ENCODE measurements around the gene ZBTB7C. TPM values are rescaled to one million over a fixed set of nuclear protein-coding genes. Genes with fewer than 3 reads are reported as not detected.
A peak's percentile ranks its signal among the peaks of the same experiment; 100 is the strongest.

The ZBTB7C gene
- total and polyA plus RNA-seq, 3 experiments from 2014 or later = 0.13 TPM; not detected in 2

DNA sequence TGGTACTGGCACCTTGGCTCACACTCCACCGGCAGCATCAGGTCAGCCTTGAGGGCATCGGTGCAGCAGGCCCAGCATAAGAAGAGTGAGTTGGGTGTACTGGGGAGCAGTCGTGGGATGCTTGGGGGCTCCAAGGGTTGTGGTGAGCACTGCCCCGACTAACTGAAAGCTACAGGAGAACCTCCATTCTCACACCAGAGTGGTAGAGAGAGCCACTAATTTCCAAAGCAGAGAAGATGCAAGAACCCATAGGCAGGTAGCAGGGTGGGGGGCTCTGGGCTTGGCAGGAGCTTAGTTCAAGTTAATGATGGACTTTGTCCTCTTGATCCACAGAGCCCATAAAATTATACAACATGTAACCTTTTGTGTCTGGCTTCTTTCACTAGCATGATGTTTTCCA, 330.7 kb downstream of the ZBTB7C start:
- H3K27me3 Mint-ChIP-seq = peaks cover 3 to 13% of the 10 kb centered on the region in 2 donors
- H3K4me3 Mint-ChIP-seq = no peak overlapping the region
- CTCF ChIA-PET = no interaction called here
- no peak overlapping the region for H3K27ac Mint-ChIP-seq
- H3K36me3 ChIP-seq (ENCODE audit: insufficient read depth, low read length) = no peaks in the 10 kb centered on the region
- no peaks in the 10 kb centered on the region for H3K4me1 ChIP-seq (ENCODE audit: insufficient read depth, low read length)
- DNase-seq = no peak
- H3K9me3 ChIP-seq (ENCODE audit: low read length) = no peaks in the 10 kb centered on the region
- H3K9me3 Mint-ChIP-seq = no peaks in the 10 kb centered on the region
- H3K4me1 Mint-ChIP-seq = no peaks in the 10 kb centered on the region
- no peak overlapping the region for H3K4me3 ChIP-seq (ENCODE audit: low read length)
- H3K27me3 ChIP-seq (ENCODE audit: insufficient read depth, low read length, poor library complexity, severe bottlenecking) = no peaks in the 10 kb centered on the region
- no peaks in the 10 kb centered on the region for H3K36me3 Mint-ChIP-seq
- POLR2A ChIA-PET = no interaction called here
- no peak overlapping the region for H3K27ac ChIP-seq (ENCODE audit: low read depth, low read length)

DNA sequence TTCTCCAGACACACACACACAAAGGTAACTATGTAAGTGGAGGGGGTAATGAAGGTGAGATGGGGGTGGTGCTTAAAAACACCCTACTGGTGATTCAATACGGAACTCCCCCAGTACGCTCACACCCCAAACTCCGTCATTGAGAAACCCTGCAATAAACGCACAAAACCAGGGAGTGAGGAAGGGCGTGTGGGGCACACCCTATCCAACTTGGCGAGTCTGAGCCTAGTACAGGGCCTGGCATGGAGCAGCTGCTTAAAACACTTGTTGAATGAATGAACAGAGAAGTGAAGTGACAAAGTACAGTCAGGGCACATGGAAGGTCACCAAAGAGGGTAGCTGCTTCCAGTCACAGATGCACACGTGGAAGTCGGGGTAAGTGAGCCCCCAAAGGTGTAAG, 331.9 kb downstream of the ZBTB7C start:
- DNase-seq = no peak
- Histone ChIP-seq H3K9me3 (ENCODE audit: low read length) (no peaks in the 10 kb centered on the region), H3K4me3 (ENCODE audit: low read length) (no peak overlapping the region), H3K27me3 (ENCODE audit: insufficient read depth, low read length, poor library complexity, severe bottlenecking) (no peaks in the 10 kb centered on the region), H3K36me3 (ENCODE audit: insufficient read depth, low read length) (no peaks in the 10 kb centered on the region), H3K27ac (ENCODE audit: low read depth, low read length) (no peak overlapping the region), H3K4me1 (ENCODE audit: insufficient read depth, low read length) (no peaks in the 10 kb centered on the region)
- ChIA-PET POLR2A (no interaction called here), CTCF (no interaction called here)
- H3K9me3 Mint-ChIP-seq = no peaks in the 10 kb centered on the region
- no peak overlapping the region for H3K4me3 Mint-ChIP-seq
- H3K36me3 Mint-ChIP-seq = no peaks in the 10 kb centered on the region
- no peaks in the 10 kb centered on the region for H3K4me1 Mint-ChIP-seq
- peaks cover 3 to 17% of the 10 kb centered on the region in 2 donors for H3K27me3 Mint-ChIP-seq
- H3K27ac Mint-ChIP-seq = no peak overlapping the region

DNA sequence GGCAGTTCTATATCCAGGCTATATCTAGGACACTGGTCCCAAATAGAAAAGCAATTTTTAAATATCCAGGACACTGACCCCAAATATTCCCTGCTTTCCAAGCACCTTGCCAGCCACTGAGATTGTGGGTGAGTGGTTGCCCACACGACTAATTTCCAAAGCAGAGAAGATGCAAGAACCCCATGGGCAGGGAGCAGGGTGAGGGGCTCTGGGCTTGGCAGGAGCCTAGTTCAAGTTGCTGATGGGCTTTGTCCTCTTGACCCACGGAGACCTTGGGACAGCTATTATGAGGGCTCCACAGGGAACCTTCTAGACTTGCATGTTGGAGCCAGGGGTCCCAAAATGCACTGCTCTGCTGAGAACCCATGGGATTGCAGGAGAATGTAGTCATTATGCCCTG, 332.7 kb downstream of the ZBTB7C start:
- Mint-ChIP-seq H3K9me3 (no peaks in the 10 kb centered on the region), H3K4me3 (no peak overlapping the region), H3K4me1 (no peaks in the 10 kb centered on the region), H3K27me3 (peaks cover 3 to 24% of the 10 kb centered on the region in 2 donors), H3K36me3 (no peaks in the 10 kb centered on the region), H3K27ac (peak overlapping the region in 1 of 8 donors; percentile 8)
- ChIA-PET CTCF (no interaction called here), POLR2A (no interaction called here)
- H3K4me1 ChIP-seq (ENCODE audit: insufficient read depth, low read length) = no peaks in the 10 kb centered on the region
- DNase-seq = no peak
- H3K27me3 ChIP-seq (ENCODE audit: insufficient read depth, low read length, poor library complexity, severe bottlenecking) = no peaks in the 10 kb centered on the region
- H3K36me3 ChIP-seq (ENCODE audit: insufficient read depth, low read length) = no peaks in the 10 kb centered on the region
- no peaks in the 10 kb centered on the region for H3K9me3 ChIP-seq (ENCODE audit: low read length)
- H3K27ac ChIP-seq (ENCODE audit: low read depth, low read length) = no peak overlapping the region
- no peak overlapping the region for H3K4me3 ChIP-seq (ENCODE audit: low read length)

DNA sequence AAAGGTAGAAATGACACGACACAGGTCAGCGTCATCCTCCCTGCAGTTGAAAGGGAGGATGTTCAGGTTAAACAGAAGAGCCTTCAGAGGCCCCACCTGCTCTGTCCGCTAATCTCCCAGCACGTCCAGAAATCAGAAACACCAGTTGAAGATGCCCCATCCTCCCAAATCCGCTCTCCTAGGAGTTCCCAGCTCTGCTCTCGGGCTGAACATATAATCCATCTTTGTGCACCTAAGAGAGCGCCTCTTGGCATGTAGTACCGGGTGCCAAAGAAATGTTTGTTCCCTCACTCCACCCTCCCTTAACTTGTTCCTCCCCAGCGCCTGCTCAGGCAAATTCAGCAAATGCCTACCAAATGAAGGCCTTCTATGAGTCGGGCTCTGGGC, 333.5 kb downstream of the ZBTB7C start:
- ChIA-PET CTCF (no interaction called here), POLR2A (no interaction called here)
- H3K27ac Mint-ChIP-seq = no peak overlapping the region
- Histone ChIP-seq H3K27ac (ENCODE audit: low read depth, low read length) (no peak overlapping the region), H3K4me3 (ENCODE audit: low read length) (no peak overlapping the region), H3K4me1 (ENCODE audit: insufficient read depth, low read length) (no peaks in the 10 kb centered on the region), H3K36me3 (ENCODE audit: insufficient read depth, low read length) (no peaks in the 10 kb centered on the region), H3K27me3 (ENCODE audit: insufficient read depth, low read length, poor library complexity, severe bottlenecking) (no peaks in the 10 kb centered on the region), H3K9me3 (ENCODE audit: low read length) (no peaks in the 10 kb centered on the region)
- H3K36me3 Mint-ChIP-seq = no peaks in the 10 kb centered on the region
- H3K4me3 Mint-ChIP-seq = no peak overlapping the region
- peaks cover 3 to 32% of the 10 kb centered on the region in 2 donors for H3K27me3 Mint-ChIP-seq
- no peaks in the 10 kb centered on the region for H3K9me3 Mint-ChIP-seq
- no peak for DNase-seq
- no peaks in the 10 kb centered on the region for H3K4me1 Mint-ChIP-seq

DNA sequence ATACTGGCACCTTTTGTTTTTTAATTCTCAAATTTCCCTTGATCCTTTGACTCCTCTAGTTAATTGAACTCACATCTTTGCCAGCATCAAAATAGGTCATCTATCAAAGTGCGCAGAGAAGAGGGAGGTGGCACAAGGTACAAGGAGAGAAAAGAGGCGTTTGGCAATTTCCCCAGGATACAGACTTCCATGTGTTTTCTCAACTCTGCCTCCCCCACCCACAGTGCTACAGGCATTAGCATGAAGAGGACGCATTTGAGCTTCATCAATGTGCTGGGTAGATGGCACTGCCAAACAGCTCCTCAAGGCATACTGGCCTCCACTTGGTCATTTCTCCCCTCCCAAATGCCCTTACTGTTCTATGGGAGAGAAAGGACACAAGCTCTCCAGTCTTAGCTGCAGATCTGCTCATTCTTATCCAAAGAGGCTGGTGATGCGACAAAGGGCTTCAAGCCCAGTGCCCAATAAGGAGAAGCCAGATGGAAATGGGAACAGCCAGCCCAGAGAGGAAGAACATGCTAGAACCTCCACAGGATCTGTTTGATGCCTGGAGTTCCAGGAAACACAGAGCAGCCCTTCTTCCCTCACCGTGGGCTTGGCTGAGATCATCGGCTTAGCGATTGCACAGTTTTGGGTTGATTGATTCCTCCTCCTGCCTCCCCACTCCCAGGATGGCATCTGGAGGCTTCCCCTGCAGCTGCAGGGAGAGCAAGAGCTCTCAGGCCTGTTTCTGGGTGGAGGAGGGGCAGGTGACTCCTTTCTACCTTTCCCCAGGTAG, 334.1 kb downstream of the ZBTB7C start:
- no peaks in the 10 kb centered on the region for H3K36me3 Mint-ChIP-seq
- ChIA-PET CTCF (no interaction called here), POLR2A (no interaction called here)
- no peaks in the 10 kb centered on the region for H3K4me1 ChIP-seq (ENCODE audit: insufficient read depth, low read length)
- H3K27me3 ChIP-seq (ENCODE audit: insufficient read depth, low read length, poor library complexity, severe bottlenecking) = no peaks in the 10 kb centered on the region
- H3K36me3 ChIP-seq (ENCODE audit: insufficient read depth, low read length) = no peaks in the 10 kb centered on the region
- H3K27ac Mint-ChIP-seq = no peak overlapping the region
- H3K4me1 Mint-ChIP-seq = no peaks in the 10 kb centered on the region
- H3K4me3 ChIP-seq (ENCODE audit: low read length) = no peak overlapping the region
- peaks cover 3 to 33% of the 10 kb centered on the region in 2 donors for H3K27me3 Mint-ChIP-seq
- no peaks in the 10 kb centered on the region for H3K9me3 Mint-ChIP-seq
- H3K4me3 Mint-ChIP-seq = no peak overlapping the region
- H3K9me3 ChIP-seq (ENCODE audit: low read length) = no peaks in the 10 kb centered on the region
- no peak overlapping the region for H3K27ac ChIP-seq (ENCODE audit: low read depth, low read length)
- no peak for DNase-seq

DNA sequence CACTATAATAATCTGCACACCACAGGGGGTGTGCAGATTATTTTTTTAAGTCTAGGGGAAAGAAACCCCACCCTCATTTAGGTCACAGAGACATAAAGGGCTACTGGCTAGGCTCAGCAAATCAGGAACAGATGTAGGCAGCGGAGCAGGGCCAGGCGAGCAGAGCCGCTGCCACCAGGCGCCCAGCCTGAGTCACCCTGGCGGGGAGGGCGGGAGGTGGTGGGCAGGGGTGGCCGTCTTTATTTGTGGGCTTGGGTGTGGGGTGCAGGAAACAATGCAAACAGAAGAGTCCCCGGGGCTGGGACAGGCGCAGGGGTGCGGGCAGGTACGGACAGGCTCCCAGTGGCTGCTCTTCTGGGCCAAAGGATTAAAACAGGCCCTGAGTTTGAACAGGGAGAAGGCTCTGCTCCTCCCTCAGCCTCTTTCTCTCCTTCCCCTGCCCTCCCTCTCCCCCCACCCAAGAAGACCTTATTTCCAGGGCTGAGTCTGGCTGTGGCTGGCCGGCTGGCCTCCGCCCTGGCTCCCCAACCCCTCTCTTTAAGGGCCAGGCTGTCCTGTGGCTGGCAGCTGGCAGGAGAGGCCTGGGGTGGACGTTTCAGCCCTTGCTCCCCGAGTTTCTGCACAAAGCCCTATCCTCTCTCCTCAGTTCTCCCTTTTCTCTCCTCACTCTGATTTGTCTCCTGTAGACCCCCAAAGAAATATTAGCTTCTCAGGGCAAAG, 335.8 kb downstream of the ZBTB7C start:
- H3K36me3 ChIP-seq (ENCODE audit: insufficient read depth, low read length) = no peaks in the 10 kb centered on the region
- H3K4me1 ChIP-seq (ENCODE audit: insufficient read depth, low read length) = no peaks in the 10 kb centered on the region
- H3K27ac Mint-ChIP-seq = no peak overlapping the region
- DNase-seq = no peak
- no peaks in the 10 kb centered on the region for H3K9me3 Mint-ChIP-seq
- ChIA-PET CTCF (no interaction called here), POLR2A (no interaction called here)
- H3K4me3 ChIP-seq (ENCODE audit: low read length) = no peak overlapping the region
- no peaks in the 10 kb centered on the region for H3K27me3 ChIP-seq (ENCODE audit: insufficient read depth, low read length, poor library complexity, severe bottlenecking)
- H3K27ac ChIP-seq (ENCODE audit: low read depth, low read length) = no peak overlapping the region
- H3K27me3 Mint-ChIP-seq = peaks cover 3 to 33% of the 10 kb centered on the region in 2 donors
- H3K36me3 Mint-ChIP-seq = no peaks in the 10 kb centered on the region
- H3K4me3 Mint-ChIP-seq = no peak overlapping the region
- H3K4me1 Mint-ChIP-seq = no peaks in the 10 kb centered on the region
- H3K9me3 ChIP-seq (ENCODE audit: low read length) = no peaks in the 10 kb centered on the region

DNA sequence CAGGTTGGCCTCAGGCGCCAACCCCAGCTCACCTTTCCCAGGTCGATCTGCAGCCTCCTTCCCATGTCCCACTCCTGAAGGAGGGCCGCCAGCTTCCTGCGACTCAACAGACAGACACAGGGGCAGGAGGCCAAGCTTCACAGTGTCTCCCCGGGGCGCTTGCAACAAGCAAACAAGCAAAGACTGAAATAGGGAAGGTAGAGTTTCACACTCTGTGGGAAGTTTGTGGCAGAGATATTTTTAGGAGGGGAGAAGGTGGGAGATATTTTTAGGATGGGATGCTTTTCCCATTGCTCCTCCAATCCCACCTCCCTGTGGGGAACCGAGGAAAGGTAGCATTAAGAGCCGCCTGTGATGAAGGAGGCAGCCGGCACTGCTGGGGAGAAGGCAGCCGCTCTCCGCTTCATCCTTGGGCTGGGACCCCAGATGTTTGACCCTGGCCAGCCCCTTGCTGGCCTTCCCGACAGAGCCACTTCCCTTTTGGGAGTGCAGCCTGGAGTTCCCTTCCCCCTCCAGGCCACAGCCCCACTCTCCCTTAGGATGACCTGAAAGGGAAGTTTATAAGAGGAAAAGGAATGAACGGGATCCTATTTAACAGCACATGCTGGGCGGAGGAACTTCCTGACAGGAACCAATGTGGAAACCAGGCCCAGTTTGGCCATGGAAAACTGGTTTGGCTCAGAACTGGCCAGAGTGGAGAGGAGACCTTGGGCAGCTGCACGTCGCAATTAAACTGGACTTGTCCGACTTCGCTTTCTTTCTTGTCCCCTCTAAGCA, 336.6 kb downstream of the ZBTB7C start:
- Histone ChIP-seq H3K9me3 (ENCODE audit: low read length) (no peaks in the 10 kb centered on the region), H3K36me3 (ENCODE audit: insufficient read depth, low read length) (no peaks in the 10 kb centered on the region), H3K4me1 (ENCODE audit: insufficient read depth, low read length) (no peaks in the 10 kb centered on the region), H3K27me3 (ENCODE audit: insufficient read depth, low read length, poor library complexity, severe bottlenecking) (no peaks in the 10 kb centered on the region), H3K4me3 (ENCODE audit: low read length) (no peak overlapping the region), H3K27ac (ENCODE audit: low read depth, low read length) (no peak overlapping the region)
- ChIA-PET CTCF (no interaction called here), POLR2A (no interaction called here)
- no peaks in the 10 kb centered on the region for H3K9me3 Mint-ChIP-seq
- H3K27ac Mint-ChIP-seq = no peak overlapping the region
- no peak overlapping the region for H3K4me3 Mint-ChIP-seq
- no peaks in the 10 kb centered on the region for H3K4me1 Mint-ChIP-seq
- H3K27me3 Mint-ChIP-seq = peaks cover 3 to 33% of the 10 kb centered on the region in 2 donors
- H3K36me3 Mint-ChIP-seq = no peaks in the 10 kb centered on the region
- DNase-seq = no peak

DNA sequence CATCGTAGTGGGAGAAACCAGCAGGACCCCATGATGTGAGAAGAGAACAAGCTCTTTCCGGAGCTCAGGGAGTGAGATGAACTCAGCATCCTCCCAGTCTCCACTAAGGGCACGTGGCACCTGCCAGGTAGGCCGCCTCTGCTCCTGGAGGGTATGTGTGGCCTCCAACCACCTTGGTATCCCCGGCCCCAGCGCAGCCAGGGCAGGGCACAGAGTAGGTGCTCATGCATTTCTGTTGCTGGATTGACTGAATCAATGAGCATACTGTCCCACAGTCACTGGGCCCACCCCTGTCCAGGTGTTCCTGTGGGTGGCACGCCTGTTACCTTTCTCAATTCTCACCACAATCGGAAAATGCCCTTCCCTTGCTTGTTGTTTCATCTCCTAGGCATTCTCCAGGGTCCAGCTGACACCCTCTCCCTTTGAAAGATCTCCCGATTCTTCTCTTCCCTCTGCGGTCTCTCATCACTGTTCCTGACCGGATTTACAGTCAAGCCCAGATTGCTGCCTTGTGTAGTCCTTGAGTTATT, 340.2 kb downstream of the ZBTB7C start:
- no peaks in the 10 kb centered on the region for H3K9me3 Mint-ChIP-seq
- Histone ChIP-seq H3K4me3 (ENCODE audit: low read length) (no peak overlapping the region), H3K4me1 (ENCODE audit: insufficient read depth, low read length) (no peaks in the 10 kb centered on the region), H3K9me3 (ENCODE audit: low read length) (no peaks in the 10 kb centered on the region), H3K27me3 (ENCODE audit: insufficient read depth, low read length, poor library complexity, severe bottlenecking) (no peaks in the 10 kb centered on the region), H3K36me3 (ENCODE audit: insufficient read depth, low read length) (no peaks in the 10 kb centered on the region), H3K27ac (ENCODE audit: low read depth, low read length) (no peak overlapping the region)
- H3K36me3 Mint-ChIP-seq = no peaks in the 10 kb centered on the region
- ChIA-PET POLR2A (no interaction called here), CTCF (no interaction called here)
- no peaks in the 10 kb centered on the region for H3K4me1 Mint-ChIP-seq
- no peak overlapping the region for H3K4me3 Mint-ChIP-seq
- peaks cover 8 to 24% of the 10 kb centered on the region in 2 donors for H3K27me3 Mint-ChIP-seq
- no peak for DNase-seq
- H3K27ac Mint-ChIP-seq = no peak overlapping the region
